IPS-20b (cell line): ENCODE results near the gene OR6B2.
"Not testable (repeated sequence)": the region's sequence is repeated elsewhere in the genome, so short reads cannot be mapped to it uniquely, and the experiment has no call there.

Experiments used
- H3K27ac ChIP-seq: one replicate; pipeline ENCODE4 v1.5.1; 2013; ENCODE audit warnings: low read length
- H3K27me3 ChIP-seq: 2 replicates; pipeline ENCODE4 v1.6.1; 2013; ENCODE audit warnings: mild to moderate bottlenecking, low read length, inconsistent platforms; ENCODE audit not compliant: insufficient read depth
- H3K36me3 ChIP-seq: 2 replicates; pipeline ENCODE4 v1.6.1; 2013; ENCODE audit warnings: low read depth, mild to moderate bottlenecking, inconsistent platforms, low read length, moderate library complexity; ENCODE audit not compliant: insufficient read depth
- H3K4me1 ChIP-seq: 2 replicates; pipeline ENCODE4 v1.6.1; 2013; ENCODE audit warnings: mild to moderate bottlenecking, control low read depth, inconsistent platforms, low read length, moderate library complexity; ENCODE audit not compliant: insufficient read depth
- H3K4me3 ChIP-seq: 2 replicates; pipeline ENCODE4 v1.5.1; 2013; ENCODE audit warnings: mild to moderate bottlenecking, low read length, inconsistent platforms
- H3K9ac ChIP-seq: 2 replicates; pipeline ENCODE4 v1.6.1; 2013; ENCODE audit warnings: low read depth, mild to moderate bottlenecking, inconsistent platforms, low read length, moderate library complexity
- H3K9me3 ChIP-seq: 2 replicates; pipeline ENCODE4 v1.6.1; 2013; ENCODE audit warnings: mild to moderate bottlenecking, low read depth, low read length, inconsistent platforms; ENCODE audit not compliant: insufficient read depth

OR6B2 gene

DNA sequence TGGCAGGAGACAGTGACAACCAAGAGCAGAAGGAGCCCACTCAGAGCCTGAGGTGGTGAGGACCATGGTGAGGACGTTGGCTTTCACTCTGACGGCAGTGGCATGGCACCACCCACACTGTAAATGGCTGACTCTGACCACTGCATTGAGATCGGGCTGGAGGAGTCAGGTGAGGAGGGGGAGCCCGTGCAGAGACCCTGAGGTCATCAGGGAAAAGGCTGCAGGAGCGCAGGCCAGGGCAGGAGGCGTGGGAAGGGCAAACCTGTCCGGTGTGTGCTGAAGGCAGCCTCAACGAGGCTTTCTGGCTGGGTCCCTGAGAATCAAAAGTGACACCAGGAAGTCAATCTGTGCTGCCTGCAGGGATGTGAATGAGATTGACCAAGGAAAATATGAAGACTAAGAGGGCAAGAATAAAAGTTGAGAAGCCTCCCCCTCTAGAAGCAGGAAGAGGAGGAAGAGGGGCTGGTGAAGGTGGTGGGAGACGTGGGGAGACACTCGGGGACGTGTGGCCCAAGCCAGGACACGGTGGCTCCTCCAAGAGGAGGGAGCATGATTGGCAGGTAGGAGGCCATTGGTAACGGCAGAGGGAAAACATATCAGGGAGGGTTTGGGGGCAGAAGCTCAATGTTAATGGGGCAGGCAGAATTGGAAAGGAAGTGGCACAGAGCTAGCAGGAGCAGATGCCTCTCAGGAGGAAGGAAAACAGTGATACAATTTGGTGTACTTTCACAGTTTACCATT is 25.1 kb upstream of the OR6B2 start:
- no peak overlapping the region for H3K4me3 ChIP-seq
- no peak overlapping the region for H3K27ac ChIP-seq
- no peak overlapping the region for H3K9ac ChIP-seq
- peaks cover 6% of the 10 kb centered on the region; the same call in 1 of the 2 replicates for H3K27me3 ChIP-seq
- H3K9me3 ChIP-seq: no peaks in the 10 kb centered on the region
- no peaks in the 10 kb centered on the region for H3K36me3 ChIP-seq
- no peaks in the 10 kb centered on the region for H3K4me1 ChIP-seq

DNA sequence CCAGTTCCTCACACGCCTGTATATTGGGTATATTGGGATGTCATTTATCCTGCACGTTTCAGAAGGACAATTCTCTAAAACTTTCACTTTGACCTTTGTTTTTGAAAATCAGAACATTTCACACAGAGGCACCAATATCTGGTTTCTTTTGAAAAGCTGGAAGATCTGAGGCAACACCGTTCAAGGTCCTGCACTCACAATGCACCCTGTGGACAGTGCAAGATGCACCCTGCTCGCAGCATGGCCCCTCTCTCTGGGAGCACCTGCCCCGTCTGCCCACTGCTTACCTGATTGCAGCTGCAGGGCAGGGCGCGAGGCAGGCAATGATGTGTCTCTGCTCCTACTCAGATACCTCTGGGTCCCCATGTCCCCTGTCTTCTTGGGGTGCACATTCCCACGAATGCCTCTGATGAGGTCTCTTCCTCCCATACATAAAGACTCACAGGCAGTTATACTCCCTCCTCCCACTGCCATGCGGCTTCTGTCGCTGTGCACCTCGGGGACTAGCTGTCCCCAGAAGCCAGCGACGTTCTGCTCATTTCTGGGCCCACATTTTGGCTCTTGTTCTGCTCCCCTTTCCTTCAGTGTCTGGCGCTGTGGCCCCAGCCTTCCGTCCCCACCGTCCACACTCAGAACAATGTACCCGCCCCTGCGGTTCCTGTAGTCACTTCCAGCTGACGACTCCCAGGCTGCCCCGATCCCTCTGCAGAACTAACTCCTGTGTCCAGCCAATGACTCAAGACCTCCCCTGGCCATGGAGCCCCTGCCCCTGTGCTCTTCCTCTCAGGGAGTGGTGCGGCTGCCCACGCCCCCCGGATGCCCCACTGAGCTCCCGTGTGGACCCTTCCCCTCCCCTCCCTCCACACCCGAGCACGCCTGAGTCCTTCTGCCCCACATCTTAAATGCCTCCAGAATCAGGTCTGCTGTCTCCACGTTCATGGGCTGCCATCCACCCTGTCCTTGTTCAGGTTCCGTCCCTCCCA is 23.2 kb upstream of the OR6B2 start, which contains the start of gene OR6B3:
TSS of gene OR6B3 (minus strand) at position 349 of the 983 bp plus-strand sequence.
- Histone ChIP-seq H3K4me3 (no peak within 1 kb of the TSS), H3K4me1 (no peaks in the 10 kb centered on the region), H3K36me3 (no peaks in the 10 kb centered on the region), H3K27ac (no peak within 1 kb of the TSS), H3K9me3 (no peaks in the 10 kb centered on the region), H3K9ac (no peak within 1 kb of the TSS), H3K27me3 (peaks cover 6% of the 10 kb centered on the region; the same call in 1 of the 2 replicates)

DNA sequence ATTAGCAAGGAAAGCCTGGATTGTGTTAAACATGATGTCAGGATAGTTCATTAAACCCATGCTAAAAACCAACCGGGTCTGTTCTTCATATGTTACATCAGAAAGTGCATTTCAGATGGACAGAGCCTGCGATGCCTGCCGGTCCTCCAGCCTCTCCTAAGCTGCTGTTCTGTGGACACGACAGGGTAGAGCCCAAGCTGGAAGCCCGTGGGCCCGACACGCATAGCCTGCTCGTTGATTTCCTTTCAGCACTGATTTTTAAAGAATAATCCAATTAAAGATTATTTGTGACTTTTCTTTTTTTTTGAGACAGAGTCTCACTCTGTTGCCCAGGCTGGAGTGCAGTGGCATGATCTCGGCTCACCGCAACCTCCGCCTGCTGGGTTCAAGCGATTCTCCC is 22.3 kb upstream of the OR6B2 start:
- H3K9me3 ChIP-seq: no peaks in the 10 kb centered on the region
- H3K4me1 ChIP-seq: no peaks in the 10 kb centered on the region
- H3K9ac ChIP-seq: no peak overlapping the region
- no peaks in the 10 kb centered on the region for H3K36me3 ChIP-seq
- no peak overlapping the region for H3K4me3 ChIP-seq
- H3K27me3 ChIP-seq: peaks cover 6% of the 10 kb centered on the region; the same call in 1 of the 2 replicates
- no peak overlapping the region for H3K27ac ChIP-seq

DNA sequence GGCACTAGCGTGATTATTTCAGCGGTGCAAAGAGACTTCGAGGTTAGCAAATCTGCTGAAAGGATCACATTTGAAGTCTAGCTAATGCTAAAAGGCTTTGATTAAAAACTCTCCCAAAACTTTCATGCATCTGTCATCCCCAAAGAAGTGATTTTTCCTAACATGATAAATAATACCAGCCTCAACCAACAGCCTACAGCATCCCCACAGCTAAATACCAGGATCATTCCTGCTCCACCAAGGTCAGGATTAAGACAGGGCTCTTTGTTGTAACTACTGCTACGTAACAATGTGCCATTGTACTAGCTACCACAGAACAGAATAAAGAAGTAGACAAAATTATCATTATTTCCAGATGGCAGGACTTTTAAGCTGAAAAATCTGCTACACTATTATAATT is 21.5 kb upstream of the OR6B2 start:
- H3K9ac ChIP-seq: no peak overlapping the region
- H3K9me3 ChIP-seq: no peaks in the 10 kb centered on the region
- H3K27ac ChIP-seq: no peak overlapping the region
- peaks cover 6% of the 10 kb centered on the region; the same call in 1 of the 2 replicates for H3K27me3 ChIP-seq
- no peak overlapping the region for H3K4me3 ChIP-seq
- no peaks in the 10 kb centered on the region for H3K36me3 ChIP-seq
- H3K4me1 ChIP-seq: no peaks in the 10 kb centered on the region

DNA sequence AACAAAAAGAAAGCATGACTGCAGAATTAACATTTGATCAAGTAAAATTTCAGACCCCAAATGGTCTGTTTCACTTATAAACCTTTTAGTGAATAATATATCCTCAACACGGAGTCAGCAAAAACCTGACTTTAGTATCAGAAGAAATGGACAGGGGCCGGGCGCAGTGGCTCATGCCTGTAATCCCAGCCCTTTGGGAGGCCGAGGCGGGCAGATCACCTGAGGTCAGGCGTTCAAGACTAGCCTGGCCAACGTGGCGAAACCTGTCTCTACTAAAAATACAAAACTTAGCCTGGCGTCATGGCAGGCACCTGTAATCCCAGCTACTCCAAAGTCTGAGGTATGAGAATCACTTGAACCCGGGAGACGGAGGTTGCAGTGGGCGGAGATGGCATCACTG is 20.0 kb upstream of the OR6B2 start:
- Histone ChIP-seq H3K4me3 (no peak overlapping the region), H3K27ac (no peak overlapping the region), H3K4me1 (no peaks in the 10 kb centered on the region), H3K27me3 (peaks cover 6% of the 10 kb centered on the region; the same call in 1 of the 2 replicates), H3K36me3 (no peaks in the 10 kb centered on the region), H3K9ac (no peak overlapping the region), H3K9me3 (no peaks in the 10 kb centered on the region)

DNA sequence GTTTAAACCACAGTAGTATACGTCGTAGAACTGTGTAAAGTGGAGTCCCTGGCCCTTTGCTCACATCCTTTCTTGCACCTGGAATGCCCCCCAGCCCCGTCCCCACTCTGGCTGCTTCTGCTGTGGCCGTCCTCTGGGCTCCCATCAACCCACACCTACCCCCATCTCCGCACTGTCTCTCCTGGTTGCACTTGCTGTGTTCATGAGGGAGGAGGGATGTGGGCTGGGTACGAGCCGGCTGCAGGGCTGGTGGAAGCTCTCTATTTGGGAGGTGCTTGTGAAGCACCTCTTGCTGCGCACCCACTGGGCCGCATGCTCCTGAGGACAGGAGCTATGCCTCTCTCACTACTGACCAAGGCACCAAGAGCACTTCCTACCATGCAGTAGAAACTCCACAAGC is 18.0 kb upstream of the OR6B2 start:
- no peak overlapping the region for H3K27ac ChIP-seq
- no peak overlapping the region for H3K9ac ChIP-seq
- H3K27me3 ChIP-seq: no peaks in the 10 kb centered on the region; the same call in 1 of the 2 replicates
- H3K4me1 ChIP-seq: no peaks in the 10 kb centered on the region
- H3K9me3 ChIP-seq: no peaks in the 10 kb centered on the region
- H3K36me3 ChIP-seq: no peaks in the 10 kb centered on the region
- no peak overlapping the region for H3K4me3 ChIP-seq

DNA sequence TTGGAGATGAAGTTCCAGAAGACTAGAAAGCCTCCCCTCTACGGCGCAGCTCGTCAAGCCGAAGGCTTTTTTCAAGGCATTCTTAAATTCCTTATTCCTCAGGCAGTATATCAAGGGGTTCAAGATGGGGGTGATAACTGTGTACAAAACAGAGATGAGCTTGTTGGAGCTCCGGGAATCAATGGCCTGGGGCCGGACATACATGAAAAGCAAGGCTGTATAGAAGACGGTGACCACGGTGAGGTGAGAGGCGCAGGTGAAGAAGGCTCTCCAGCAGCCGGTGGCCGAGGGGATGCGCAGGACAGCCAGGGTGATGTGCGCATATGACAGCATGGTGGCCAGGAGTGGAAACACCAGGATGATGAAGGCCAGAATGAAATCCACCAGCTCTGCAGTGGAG is 14.9 kb upstream of the OR6B2 start:
- no peaks in the 10 kb centered on the region for H3K4me1 ChIP-seq
- H3K9me3 ChIP-seq: no peaks in the 10 kb centered on the region
- no peak overlapping the region for H3K4me3 ChIP-seq
- no peak overlapping the region for H3K9ac ChIP-seq
- H3K27me3 ChIP-seq: peaks cover under 1% of the 10 kb centered on the region
- no peak overlapping the region for H3K27ac ChIP-seq
- H3K36me3 ChIP-seq: no peaks in the 10 kb centered on the region

DNA sequence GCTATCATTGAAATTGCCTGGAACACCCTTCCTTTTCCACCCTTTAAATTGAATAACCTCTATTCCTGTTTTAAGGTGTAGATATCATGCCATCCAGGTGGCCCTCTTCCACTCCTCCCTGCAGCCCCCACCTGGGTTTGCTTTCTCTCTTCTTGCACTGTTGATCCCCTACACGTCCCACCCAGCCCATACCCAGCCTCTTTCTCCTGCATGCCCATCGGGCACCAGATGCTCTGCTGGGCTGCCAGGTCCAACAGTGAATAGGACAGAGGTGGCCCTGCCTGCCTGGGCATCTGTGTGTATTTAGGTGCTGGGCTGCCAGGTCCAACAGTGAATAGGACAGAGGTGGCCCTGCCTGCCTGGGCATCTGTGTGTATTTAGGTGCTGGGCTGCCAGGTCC is 13.9 kb upstream of the OR6B2 start:
- not testable (repeated sequence) for H3K4me3 ChIP-seq, H3K4me1 ChIP-seq, H3K36me3 ChIP-seq, H3K9ac ChIP-seq, H3K9me3 ChIP-seq, H3K27ac ChIP-seq
- H3K27me3 ChIP-seq: peaks cover 11% of the 10 kb centered on the region

DNA sequence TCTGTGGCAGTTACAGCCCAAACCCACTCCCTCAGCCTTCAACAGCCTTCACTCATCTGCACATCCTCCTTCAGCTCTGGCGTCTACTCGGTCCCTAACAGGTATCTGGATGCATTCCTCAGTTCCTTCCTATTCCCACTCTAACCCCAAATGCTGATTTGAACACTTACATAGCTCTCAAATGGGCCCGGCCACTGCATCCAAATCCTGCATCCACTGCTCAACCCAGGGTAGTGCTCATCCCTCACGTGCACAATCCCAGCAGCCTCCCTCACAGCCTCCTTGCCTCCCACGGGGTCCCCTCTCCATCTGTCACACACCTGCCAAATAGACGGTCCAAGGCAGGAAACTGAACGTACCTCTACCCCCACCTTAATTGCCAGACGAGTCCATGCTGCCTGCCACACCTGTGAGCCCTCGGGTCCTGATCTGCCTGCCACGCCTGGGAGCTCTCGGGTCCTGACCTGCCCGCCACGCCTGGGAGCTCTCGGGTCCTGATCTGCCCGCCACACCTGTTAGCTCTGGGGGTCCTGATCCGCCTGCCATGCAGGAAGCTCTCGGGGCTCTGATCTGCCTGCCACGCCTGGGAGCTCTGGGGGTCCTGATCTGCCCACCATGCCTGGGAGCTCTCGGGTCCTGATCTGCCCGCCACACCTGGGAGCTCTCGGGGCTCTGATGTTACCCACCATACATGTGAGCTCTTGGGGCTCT is 13.2 kb upstream of the OR6B2 start:
- Histone ChIP-seq H3K27me3 (peaks cover 18% of the 10 kb centered on the region), H3K36me3 (no peaks in the 10 kb centered on the region), H3K4me1 (no peaks in the 10 kb centered on the region), H3K4me3 (no peak overlapping the region), H3K27ac (no peak overlapping the region), H3K9me3 (no peaks in the 10 kb centered on the region), H3K9ac (no peak overlapping the region)

DNA sequence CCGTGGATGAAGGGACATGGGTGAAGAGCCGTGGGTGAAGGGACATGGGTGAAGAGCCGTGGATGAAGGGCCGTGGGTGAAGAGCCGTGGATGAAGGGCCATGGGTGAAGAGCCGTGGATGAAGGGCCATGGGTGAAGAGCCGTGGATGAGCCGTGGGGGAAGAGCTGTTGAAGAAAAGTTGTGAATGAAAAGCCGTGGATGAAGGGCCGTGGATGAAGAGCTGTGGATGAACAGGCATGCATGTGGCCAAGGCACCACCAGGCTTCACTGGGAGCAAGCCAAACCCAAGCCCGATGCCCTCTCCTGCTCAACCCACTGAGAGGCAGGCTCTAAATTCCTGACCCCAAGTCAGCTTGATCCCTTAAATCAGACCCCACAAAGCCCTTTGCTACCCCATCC is 12.5 kb upstream of the OR6B2 start:
- Histone ChIP-seq H3K27me3 (peaks cover 21% of the 10 kb centered on the region), H3K4me3 (no peak overlapping the region), H3K9ac (no peak overlapping the region), H3K4me1 (no peaks in the 10 kb centered on the region), H3K9me3 (no peaks in the 10 kb centered on the region), H3K36me3 (no peaks in the 10 kb centered on the region), H3K27ac (no peak overlapping the region)

DNA sequence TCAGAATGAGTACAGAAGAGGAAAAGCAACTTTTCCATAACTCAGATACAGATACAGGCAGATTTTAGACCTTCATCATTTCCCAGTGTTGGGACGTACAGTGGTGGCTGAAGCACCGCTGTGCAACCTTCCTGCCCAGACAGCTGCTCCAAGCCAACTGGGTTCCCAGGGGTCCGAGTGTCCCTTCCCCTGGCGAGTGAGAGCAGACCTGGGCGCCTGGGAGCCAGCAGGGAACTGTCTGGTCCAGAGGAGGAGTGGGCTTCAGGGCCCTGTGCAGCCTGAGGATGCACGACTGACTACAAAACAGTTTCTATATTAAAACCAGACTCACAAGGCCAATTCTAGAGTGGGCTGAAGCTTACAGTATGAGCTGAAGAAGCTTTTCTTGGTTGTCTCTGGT is 11.1 kb upstream of the OR6B2 start:
- H3K9ac ChIP-seq: no peak overlapping the region
- H3K9me3 ChIP-seq: no peaks in the 10 kb centered on the region
- H3K36me3 ChIP-seq: no peaks in the 10 kb centered on the region
- H3K4me3 ChIP-seq: no peak overlapping the region
- no peak overlapping the region for H3K27ac ChIP-seq
- H3K4me1 ChIP-seq: no peaks in the 10 kb centered on the region
- H3K27me3 ChIP-seq: peaks cover 28% of the 10 kb centered on the region
